Natural killer cell (primary cell): ENCODE measurements around the gene LORICRIN. TPM values are rescaled to one million over a fixed set of nuclear protein-coding genes. Genes with fewer than 3 reads are reported as not detected.

Experiments
- ATAC-seq, 3 donors: fragments of 150-1000 bp in 2 of 3; fragments of 200-7000 bp in 1 of 3; cut with Tn5 transposase; 1 replicate in 1 of 3; 2 replicates in 2 of 3; pipeline ENCODE4 v1.10.0; 2021; ENCODE audit warnings: mild to moderate bottlenecking in 2 of 3, moderate library complexity in 2 of 3
- DNase-seq, 2 donors: peaks; one replicate each; pipeline versions ENCODE4 v3.0.0 to v3.0.0-alpha.2; 2013 to 2021; ENCODE audit warnings: mixed read lengths in 1 of 2
- H3K27ac ChIP-seq: one replicate; pipeline ENCODE4 v1.5.1; 2013; ENCODE audit warnings: mild to moderate bottlenecking, low read length
- H3K27me3 ChIP-seq: one replicate; pipeline ENCODE4 v1.6.1; 2013; ENCODE audit warnings: low read length; ENCODE audit not compliant: control insufficient read depth, insufficient read depth
- H3K36me3 ChIP-seq: one replicate; pipeline ENCODE4 v1.6.1; 2013; ENCODE audit warnings: low read length; ENCODE audit not compliant: control insufficient read depth, insufficient read depth
- H3K4me1 ChIP-seq: one replicate; pipeline ENCODE4 v1.6.1; 2013; ENCODE audit warnings: low read length; ENCODE audit not compliant: control insufficient read depth, insufficient read depth
- H3K4me3 ChIP-seq: one replicate; pipeline ENCODE4 v1.5.1; 2013; ENCODE audit warnings: low read length
- H3K9me3 ChIP-seq: one replicate; pipeline ENCODE4 v1.6.1; 2013; ENCODE audit warnings: low read length; ENCODE audit not compliant: control insufficient read depth, insufficient read depth
- H3K27ac Mint-ChIP-seq, 2 donors: one replicate each; pipeline ENCODE4 v1.8.0; 2022; ENCODE audit warnings: mild to moderate bottlenecking in 2 of 2, mixed read lengths in 2 of 2, moderate library complexity in 1 of 2
- H3K27me3 Mint-ChIP-seq, 2 donors: one replicate each; pipeline ENCODE4 v1.8.0; 2022; ENCODE audit warnings: low read depth in 2 of 2, mixed read lengths in 2 of 2
- H3K36me3 Mint-ChIP-seq: one replicate; pipeline ENCODE4 v1.8.0; 2022; ENCODE audit warnings: mixed read lengths
- H3K4me1 Mint-ChIP-seq, 2 donors: one replicate each; pipeline ENCODE4 v1.8.0; 2022; ENCODE audit warnings: mixed read lengths in 2 of 2
- H3K4me3 Mint-ChIP-seq: one replicate; pipeline ENCODE4 v1.8.0; 2022; ENCODE audit warnings: mild to moderate bottlenecking, moderate library complexity, mixed read lengths
- H3K9me3 Mint-ChIP-seq, 2 donors: one replicate each; pipeline ENCODE4 v1.8.0; 2022; ENCODE audit warnings: mixed read lengths in 2 of 2
- WGBS: methylation state at CpG from one replicate; pipeline ENCODE4 v1.1.7; 2013; ENCODE audit warnings: missing lambda C conversion rate; ENCODE audit not compliant: insufficient coverage; 5-methylcytosine and 5-hydroxymethylcytosine counted together
- intact Hi-C: fragments of 100-400 bp; cut with micrococcal nuclease; formaldehyde crosslinking; loops from one replicate; pipeline ENCODE4 v1.14.2; 2022
- total RNA-seq, 4 donors: library from RNA; stranded (reverse); fragments of 120-200 nt in 1 of 4; gene quantifications; one replicate each; pipeline versions ENCODE4 v1.2.3 to v1.2.4, GENCODE V29; 2013 to 2022
- TF ChIP-seq, protein P1 (sequence below): fragments of 200-600 bp; IDR thresholded peaks from one replicate; pipeline ENCODE4 v1.8.0; 2022; ENCODE audit warnings: antibody characterized with exemption

Gene LORICRIN
- total RNA-seq, 3 donors from 2014 or later (not counting 1 experiment from before 2014, with no cell fraction given) = not detected

DNA sequence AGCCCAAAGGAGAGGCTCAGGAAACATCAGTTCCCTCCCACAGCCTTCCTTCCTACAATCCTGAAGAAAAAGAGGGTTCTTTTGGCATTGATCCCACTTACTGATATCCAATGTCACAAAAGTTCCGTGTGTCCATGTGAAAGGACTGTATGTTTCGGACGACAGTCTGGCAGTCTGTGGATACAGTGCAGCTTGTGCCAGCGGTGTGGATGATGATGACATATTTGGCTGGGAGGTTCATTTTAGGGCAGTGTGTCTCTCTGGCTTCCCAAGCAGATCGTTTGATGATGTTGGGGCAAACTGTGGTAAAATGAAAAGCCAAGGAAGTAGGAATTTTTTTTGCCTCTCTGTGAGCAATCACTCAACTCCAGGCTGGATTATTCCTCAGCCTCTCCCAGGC lies 42.8 kb downstream of the LORICRIN start:
- Mint-ChIP-seq H3K36me3 (no peaks in the 10 kb centered on the region), H3K27me3 (peaks cover 6 to 8% of the 10 kb centered on the region in 2 donors), H3K4me1 (no peaks in the 10 kb centered on the region), H3K4me3 (no peak overlapping the region), H3K27ac (no peak overlapping the region), H3K9me3 (no peaks in the 10 kb centered on the region)
- no peak overlapping the region for H3K4me3 ChIP-seq
- H3K27ac ChIP-seq = no peak overlapping the region
- intact Hi-C loops = no loop called here
- no peak for DNase-seq
- H3K9me3 ChIP-seq = no peaks in the 10 kb centered on the region
- WGBS = 81% methylated on average over 5 of the region's 5 CpGs
- ATAC-seq = no peak
- TF ChIP-seq, protein P1, sequence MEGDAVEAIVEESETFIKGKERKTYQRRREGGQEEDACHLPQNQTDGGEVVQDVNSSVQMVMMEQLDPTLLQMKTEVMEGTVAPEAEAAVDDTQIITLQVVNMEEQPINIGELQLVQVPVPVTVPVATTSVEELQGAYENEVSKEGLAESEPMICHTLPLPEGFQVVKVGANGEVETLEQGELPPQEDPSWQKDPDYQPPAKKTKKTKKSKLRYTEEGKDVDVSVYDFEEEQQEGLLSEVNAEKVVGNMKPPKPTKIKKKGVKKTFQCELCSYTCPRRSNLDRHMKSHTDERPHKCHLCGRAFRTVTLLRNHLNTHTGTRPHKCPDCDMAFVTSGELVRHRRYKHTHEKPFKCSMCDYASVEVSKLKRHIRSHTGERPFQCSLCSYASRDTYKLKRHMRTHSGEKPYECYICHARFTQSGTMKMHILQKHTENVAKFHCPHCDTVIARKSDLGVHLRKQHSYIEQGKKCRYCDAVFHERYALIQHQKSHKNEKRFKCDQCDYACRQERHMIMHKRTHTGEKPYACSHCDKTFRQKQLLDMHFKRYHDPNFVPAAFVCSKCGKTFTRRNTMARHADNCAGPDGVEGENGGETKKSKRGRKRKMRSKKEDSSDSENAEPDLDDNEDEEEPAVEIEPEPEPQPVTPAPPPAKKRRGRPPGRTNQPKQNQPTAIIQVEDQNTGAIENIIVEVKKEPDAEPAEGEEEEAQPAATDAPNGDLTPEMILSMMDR = no peak
- no peaks in the 10 kb centered on the region for H3K27me3 ChIP-seq
- H3K4me1 ChIP-seq = no peaks in the 10 kb centered on the region
- H3K36me3 ChIP-seq = no peaks in the 10 kb centered on the region

DNA sequence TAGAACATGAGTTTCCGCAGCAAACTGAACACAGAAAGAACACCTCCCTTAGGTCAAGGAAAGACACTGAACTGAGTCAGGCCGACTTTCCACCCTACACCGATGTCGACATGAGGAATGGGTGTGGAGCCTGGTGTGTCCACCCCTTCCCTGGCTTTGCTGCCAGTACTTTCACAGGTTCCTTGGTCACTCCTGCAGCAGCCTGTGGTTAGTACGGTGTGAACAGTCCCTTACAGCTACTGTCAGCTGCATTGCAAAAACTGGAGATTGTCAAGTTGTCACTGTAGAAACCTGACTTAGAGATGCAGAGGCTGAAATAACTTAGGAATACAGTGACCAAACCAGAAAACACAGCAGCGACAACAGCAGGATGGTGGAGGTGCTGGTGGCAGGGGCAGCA lies 46.2 kb downstream of the LORICRIN start:
- H3K27ac ChIP-seq = no peak overlapping the region
- H3K27me3 ChIP-seq = no peaks in the 10 kb centered on the region
- TF ChIP-seq, protein P1 = no peak
- no peaks in the 10 kb centered on the region for H3K36me3 ChIP-seq
- intact Hi-C loops = no loop called here
- H3K4me1 ChIP-seq = no peaks in the 10 kb centered on the region
- H3K36me3 Mint-ChIP-seq = no peaks in the 10 kb centered on the region
- no peak overlapping the region for H3K4me3 Mint-ChIP-seq
- DNase-seq (no peak), ATAC-seq (no peak)
- 91% methylated on average over 6 of the region's 6 CpGs for WGBS
- H3K27ac Mint-ChIP-seq = no peak overlapping the region
- H3K4me1 Mint-ChIP-seq = no peaks in the 10 kb centered on the region
- H3K9me3 Mint-ChIP-seq = no peaks in the 10 kb centered on the region
- no peak overlapping the region for H3K4me3 ChIP-seq
- H3K27me3 Mint-ChIP-seq = peaks cover 0 to 19% of the 10 kb centered on the region in 2 donors
- H3K9me3 ChIP-seq = no peaks in the 10 kb centered on the region

DNA sequence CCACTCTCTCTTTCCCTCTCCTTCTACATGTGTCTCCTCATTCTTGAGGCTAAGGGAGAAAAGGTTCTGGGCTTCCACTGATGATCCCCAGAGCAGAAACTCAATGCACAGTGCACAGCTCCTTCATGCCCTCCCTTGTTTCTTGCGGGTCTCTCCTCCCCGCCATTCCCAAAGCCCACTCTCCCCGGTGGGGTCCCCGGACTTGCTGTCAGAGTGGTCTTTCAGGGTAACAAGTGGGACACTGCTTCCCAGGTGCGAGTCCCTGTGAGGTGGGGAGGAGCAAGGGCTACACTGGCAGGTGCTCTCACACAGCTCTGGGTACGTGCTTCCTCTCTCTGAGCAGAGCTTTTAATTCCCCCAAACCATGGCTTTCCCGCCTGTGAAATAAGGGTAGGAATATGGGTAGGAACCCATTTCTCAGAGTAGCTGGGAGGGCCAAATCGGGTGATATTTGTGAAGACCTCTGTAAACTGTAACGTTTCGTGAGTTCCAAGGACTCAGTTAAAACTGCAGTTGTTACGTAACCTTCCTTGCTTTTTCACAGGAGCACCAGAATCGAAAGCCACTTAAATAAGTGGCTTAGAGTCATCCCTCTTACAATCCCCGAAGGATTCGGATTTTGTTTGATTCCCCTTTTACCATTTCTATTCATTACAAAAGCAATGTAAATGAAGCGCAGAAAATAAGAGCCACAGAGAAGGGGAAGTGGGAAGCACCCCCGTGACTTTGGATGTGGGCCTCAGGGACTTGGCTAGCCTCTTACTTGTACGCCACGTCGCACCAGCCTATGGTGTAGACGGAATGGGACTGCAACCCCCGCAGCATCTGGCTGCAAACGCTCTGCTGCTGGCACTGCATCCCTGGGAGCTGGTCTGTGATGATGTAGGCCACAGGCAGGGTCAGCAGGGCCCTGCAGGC lies 47.1 kb downstream of the LORICRIN start:
- no peak for ATAC-seq
- WGBS = 80% methylated on average over 22 of the region's 22 CpGs
- no peak overlapping the region for H3K4me3 ChIP-seq
- H3K27me3 Mint-ChIP-seq = peaks cover 0 to 19% of the 10 kb centered on the region in 2 donors
- no peaks in the 10 kb centered on the region for H3K36me3 ChIP-seq
- no peaks in the 10 kb centered on the region for H3K9me3 Mint-ChIP-seq
- H3K4me1 Mint-ChIP-seq = no peaks in the 10 kb centered on the region
- no peak overlapping the region for H3K27ac ChIP-seq
- H3K27ac Mint-ChIP-seq = no peak overlapping the region
- DNase-seq = no peak
- intact Hi-C loops = no loop called here
- no peaks in the 10 kb centered on the region for H3K9me3 ChIP-seq
- no peaks in the 10 kb centered on the region for H3K4me1 ChIP-seq
- no peaks in the 10 kb centered on the region for H3K27me3 ChIP-seq
- H3K4me3 Mint-ChIP-seq = no peak overlapping the region
- TF ChIP-seq, protein P1 = no peak
- no peaks in the 10 kb centered on the region for H3K36me3 Mint-ChIP-seq
